IMR-90 (cell line): ENCODE measurements around the gene SENP5. TPM values are rescaled to one million over a fixed set of nuclear protein-coding genes. Genes with fewer than 3 reads are reported as not detected.

ENCODE experiments used
- ATAC-seq: fragments of 200-7000 bp; cut with Tn5 transposase; 2 replicates; pipeline ENCODE4 v1.9.1; 2020; ENCODE audit warnings: low read depth, mild to moderate bottlenecking, moderate library complexity
- BruUV-seq: library from RNA; stranded (reverse); fragments of 400-500 nt; replicated peaks from 2 replicates; lab custom pipeline; 2021; lab: Mats Ljungman, UMichigan
- CTCF ChIA-PET: fragments of 300-600 bp; formaldehyde crosslinking; extraction: SDS; loops from one replicate; lab custom pipeline; 2021; ENCODE audit warnings: antibody characterized with exemption; lab: Yijun Ruan, JAX
- POLR2A ChIA-PET: fragments of 300-600 bp; sonication (Branson Sonifier 250); formaldehyde crosslinking; loops from one replicate; lab custom pipeline; 2022; ENCODE audit warnings: antibody characterized with exemption; ENCODE audit not compliant: unreplicated experiment; lab: Charles Lee
- DNase-seq: peaks from one replicate; pipeline ENCODE4 v3.0.0; 2013
- H2AFZ ChIP-seq: replicated peaks from 2 replicates; pipeline ENCODE3; 2013; ENCODE audit warnings: low read length, mild to moderate bottlenecking; ENCODE audit not compliant: poor library complexity
- H2AK5ac ChIP-seq: 2 replicates; pipeline ENCODE4 v1.6.1; 2013; ENCODE audit warnings: low read depth, low read length, inconsistent platforms
- H2AK9ac ChIP-seq: replicated peaks from 2 replicates; pipeline ENCODE3; 2013; ENCODE audit warnings: mild to moderate bottlenecking, low read depth, low read length, moderate library complexity; ENCODE audit not compliant: poor library complexity
- H2BK120ac ChIP-seq: 2 replicates; pipeline ENCODE4 v1.6.1; 2013; ENCODE audit warnings: low read depth, low read length, inconsistent platforms
- H2BK15ac ChIP-seq: 3 replicates; pipeline ENCODE4 v1.6.1; 2013; ENCODE audit warnings: low read depth, low read length, inconsistent platforms
- H2BK20ac ChIP-seq: 2 replicates; pipeline ENCODE4 v1.6.1; 2013; ENCODE audit warnings: low read depth, mild to moderate bottlenecking, inconsistent platforms, low read length, moderate library complexity
- H2BK5ac ChIP-seq: 2 replicates; pipeline ENCODE4 v1.6.1; 2013; ENCODE audit warnings: mild to moderate bottlenecking, low read depth, low read length, inconsistent platforms; ENCODE audit not compliant: poor library complexity, severe bottlenecking
- H3K14ac ChIP-seq: replicated peaks from 2 replicates; pipeline ENCODE4 v1.6.1; 2013; ENCODE audit warnings: low read depth, low read length, inconsistent platforms
- H3K18ac ChIP-seq: 2 replicates; pipeline ENCODE4 v1.6.1; 2013; ENCODE audit warnings: low read depth, low read length, control low read depth
- H3K23ac ChIP-seq: 2 replicates; pipeline ENCODE4 v1.6.1; 2013; ENCODE audit warnings: low read depth, low read length, inconsistent platforms
- H3K27ac ChIP-seq: 2 replicates; pipeline ENCODE4 v1.5.1; 2013; ENCODE audit warnings: mild to moderate bottlenecking, control low read depth, low read length; ENCODE audit not compliant: insufficient read depth
- H3K27me3 ChIP-seq: 2 replicates; pipeline ENCODE4 v1.6.1; 2013; ENCODE audit warnings: low read length; ENCODE audit not compliant: control insufficient read depth, insufficient read depth
- H3K36me3 ChIP-seq: 2 replicates; pipeline ENCODE4 v1.6.1; 2013; ENCODE audit warnings: low read length, mixed read lengths; ENCODE audit not compliant: control insufficient read depth, insufficient read depth
- H3K4ac ChIP-seq: 2 replicates; pipeline ENCODE4 v1.6.1; 2013; ENCODE audit warnings: low read depth, low read length, inconsistent platforms
- H3K4me1 ChIP-seq: 2 replicates; pipeline ENCODE4 v1.6.1; 2013; ENCODE audit warnings: low read length, mixed read lengths; ENCODE audit not compliant: control insufficient read depth, insufficient read depth
- H3K4me2 ChIP-seq: 2 replicates; pipeline ENCODE4 v1.6.1; 2013; ENCODE audit warnings: low read depth, mild to moderate bottlenecking, control low read depth, low read length, moderate library complexity
- H3K4me3 ChIP-seq: 2 replicates; pipeline ENCODE4 v1.5.1; 2013; ENCODE audit warnings: low read depth, mild to moderate bottlenecking, control low read depth, low read length, moderate library complexity; ENCODE audit not compliant: insufficient read depth
- H3K56ac ChIP-seq: 2 replicates; pipeline ENCODE4 v1.6.1; 2013; ENCODE audit warnings: low read length, inconsistent platforms; ENCODE audit not compliant: insufficient read depth; ENCODE audit errors: extremely low read depth
- H3K79me1 ChIP-seq, 2 experiments: 2 replicates each; pipeline ENCODE4 v1.6.1; 2013; ENCODE audit warnings: low read length in 2 of 2, inconsistent platforms in 1 of 2, low read depth in 1 of 2
- H3K9ac ChIP-seq: 2 replicates; pipeline ENCODE4 v1.6.1; 2013; ENCODE audit warnings: low read depth, low read length, control low read depth
- H3K9me1 ChIP-seq: 2 replicates; pipeline ENCODE4 v1.6.1; 2013; ENCODE audit warnings: low read length, inconsistent platforms; ENCODE audit not compliant: insufficient read depth
- H3K9me3 ChIP-seq: 2 replicates; pipeline ENCODE4 v1.6.1; 2013; ENCODE audit warnings: low read length; ENCODE audit not compliant: control insufficient read depth, insufficient read depth
- H4K20me1 ChIP-seq: 2 replicates; pipeline ENCODE4 v1.6.1; 2013; ENCODE audit warnings: low read length, inconsistent platforms; ENCODE audit not compliant: insufficient read depth
- H4K5ac ChIP-seq: 2 replicates; pipeline ENCODE4 v1.6.1; 2013; ENCODE audit warnings: mild to moderate bottlenecking, low read depth, low read length, control low read depth
- H4K8ac ChIP-seq, 2 experiments: 2 replicates each; pipeline ENCODE4 v1.6.1; 2013; ENCODE audit warnings: low read depth in 2 of 2, low read length in 2 of 2, control low read depth in 1 of 2, inconsistent platforms in 1 of 2
- H4K91ac ChIP-seq: 2 replicates; pipeline ENCODE4 v1.6.1; 2013; ENCODE audit warnings: low read depth, low read length, inconsistent platforms; ENCODE audit not compliant: insufficient read depth
- CEBPB ChIP-seq: IDR thresholded peaks from 2 replicates; pipeline ENCODE4 v1.6.1; 2012; ENCODE audit warnings: low read depth, low read length, improper control_type of control experiment
- CHD1 ChIP-seq: IDR thresholded peaks from 2 replicates; pipeline ENCODE4 v1.6.1; 2012; ENCODE audit warnings: low read depth, low read length, improper control_type of control experiment
- FOS ChIP-seq: fragments of 150-350 bp; IDR thresholded peaks from 2 replicates; pipeline ENCODE4 v1.6.1; 2016; ENCODE audit warnings: low read depth, low read length
- MAFK ChIP-seq: IDR thresholded peaks from 2 replicates; pipeline ENCODE4 v1.6.1; 2012; ENCODE audit warnings: low read depth, low read length, improper control_type of control experiment
- MAZ ChIP-seq: IDR thresholded peaks from 2 replicates; pipeline ENCODE4 v1.6.1; 2012; ENCODE audit warnings: low read depth, mild to moderate bottlenecking, low read length, improper control_type of control experiment, moderate library complexity, borderline replicate concordance
- MXI1 ChIP-seq: IDR thresholded peaks from 2 replicates; pipeline ENCODE4 v1.6.1; 2012; ENCODE audit warnings: low read depth, mild to moderate bottlenecking, low read length, moderate library complexity, borderline replicate concordance
- NFE2L2 ChIP-seq: fragments of 150-350 bp; IDR thresholded peaks from 2 replicates; pipeline ENCODE4 v1.6.1; 2016; ENCODE audit warnings: low read depth, mild to moderate bottlenecking, low read length
- POLR2A ChIP-seq: IDR thresholded peaks from 2 replicates; pipeline ENCODE4 v1.6.1; 2012; ENCODE audit warnings: mild to moderate bottlenecking, low read depth, low read length
- RAD21 ChIP-seq: IDR thresholded peaks from 2 replicates; pipeline ENCODE4 v1.6.1; 2012; ENCODE audit warnings: low read length, improper control_type of control experiment
- RCOR1 ChIP-seq: IDR thresholded peaks from 2 replicates; pipeline ENCODE4 v1.6.1; 2012; ENCODE audit warnings: mild to moderate bottlenecking, low read length, improper control_type of control experiment; ENCODE audit not compliant: insufficient replicate concordance
- RFX5 ChIP-seq: IDR thresholded peaks from 2 replicates; pipeline ENCODE4 v1.8.0; 2012; ENCODE audit warnings: low read depth, mild to moderate bottlenecking, low read length, moderate library complexity
- SMC3 ChIP-seq: fragments of 150-350 bp; IDR thresholded peaks from 2 replicates; pipeline ENCODE4 v1.6.1; 2016; ENCODE audit warnings: low read depth, mild to moderate bottlenecking, antibody characterized with exemption, low read length, moderate library complexity
- WGBS, 2 experiments: methylation state at CpG; one replicate each; pipeline versions ENCODE4 v1.1.5 to v1.1.7; 2013; ENCODE audit warnings: missing lambda C conversion rate in 2 of 2; ENCODE audit not compliant: insufficient read length in 1 of 2; ENCODE audit errors: extremely low coverage in 2 of 2; 5-methylcytosine and 5-hydroxymethylcytosine counted together
- dilution Hi-C: fragments of 300-500 bp; cut with HindIII; formaldehyde crosslinking; loops from one replicate; pipeline ENCODE4 v1.14.3; 2018; ENCODE audit warnings: low sequenced_read_pairs; ENCODE audit not compliant: unreplicated experiment
- in situ Hi-C: fragments of 300-500 bp; cut with MboI; formaldehyde crosslinking; loops from 3 replicates; pipeline ENCODE4 v1.14.3; 2019; ENCODE audit warnings: low sequenced_read_pairs, inconsistent platforms, mixed read lengths
- intact Hi-C: fragments of 100-400 bp; cut with micrococcal nuclease; formaldehyde crosslinking; loops from 2 replicates; pipeline ENCODE4 v1.10.0; 2022
- polyA plus RNA-seq, 3 experiments: library from polyadenylated mRNA; depleted of rRNA; stranded (reverse); fragments of >200 nt; gene quantifications; 2 replicates each; pipeline ENCODE4 v1.2.3, GENCODE V29; 2012; ENCODE audit warnings: low replicate concordance in 1 of 3
- total RNA-seq: library from RNA; depleted of rRNA; stranded (reverse); fragments of >200 nt; gene quantifications from 2 replicates; pipeline ENCODE4 v1.2.3, GENCODE V29; 2012
- TF ChIP-seq, protein P1 (sequence below): fragments of 150-350 bp; IDR thresholded peaks from 2 replicates; pipeline ENCODE4 v1.6.1; 2016; ENCODE audit warnings: low read depth, mild to moderate bottlenecking, low read length, moderate library complexity, borderline replicate concordance
- TF ChIP-seq, protein P2 (sequence below): conservative IDR thresholded peaks from 2 replicates; pipeline ENCODE4 v1.5.1; 2012; ENCODE audit warnings: mild to moderate bottlenecking, low read depth, low read length, improper control_type of control experiment
- TF ChIP-seq, protein P3 (sequence below): fragments of 150-350 bp; IDR thresholded peaks from 2 replicates; pipeline ENCODE4 v1.6.1; 2017; ENCODE audit warnings: mild to moderate bottlenecking, antibody characterized with exemption, low read length, low read depth

SENP5 gene
- total and polyA plus RNA-seq, 2 of the 4 experiments (the other 2 are of a cell fraction), result 7.4 to 44.4 TPM

DNA sequence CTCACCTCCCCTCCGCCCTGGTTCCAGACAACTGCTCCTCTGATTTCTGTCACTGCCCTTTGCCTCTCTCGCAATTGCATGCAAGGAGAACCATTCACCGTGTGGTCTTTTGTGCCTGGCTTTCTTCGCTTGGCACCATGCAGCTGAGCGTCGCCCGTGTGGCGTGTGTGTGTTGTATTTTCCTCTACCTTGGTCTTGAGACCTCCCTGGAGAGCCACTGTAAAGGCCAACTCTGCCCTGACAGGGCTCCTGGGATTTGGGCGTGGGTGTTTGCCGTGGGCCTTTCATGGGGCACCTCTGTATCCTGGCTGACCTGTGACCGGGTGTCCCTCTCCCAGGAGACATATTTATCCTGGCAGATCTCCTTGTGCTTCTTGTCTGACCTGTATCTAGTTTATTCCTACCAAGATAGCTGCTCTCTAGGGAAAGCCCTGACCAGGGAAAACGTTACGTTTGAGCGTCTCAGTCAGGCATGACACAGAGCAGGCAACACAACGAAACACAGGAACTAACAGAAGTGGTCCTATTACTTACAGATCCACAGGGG is 102.9 kb downstream of the SENP5 start:
- H3K4me3 ChIP-seq, result no peak overlapping the region
- H2BK120ac ChIP-seq, result no peak overlapping the region
- POLR2A ChIA-PET, result no interaction called here
- H3K36me3 ChIP-seq, result no peaks in the 10 kb centered on the region
- no peak overlapping the region for H3K56ac ChIP-seq
- no peak overlapping the region for H3K18ac ChIP-seq
- H2AK9ac ChIP-seq, result peak overlapping the region; percentile 72
- DNase-seq (no peak), ATAC-seq (no peak)
- no peak overlapping the region for H2BK15ac ChIP-seq
- dilution Hi-C loops (no loop called here), in situ Hi-C loops (loop anchor here (10.0 to 25.0 kb wide), 2 partner anchors 214 to 358 kb away; no protein-coding TSS in a partner anchor), intact Hi-C loops (loop anchor here (1.0 to 2.0 kb wide), 2 partner anchors 132 to 362 kb away; no protein-coding TSS in a partner anchor)
- H3K79me1 ChIP-seq, result no peaks in the 10 kb centered on the region
- H3K9me1 ChIP-seq, result no peaks in the 10 kb centered on the region
- H3K9me3 ChIP-seq, result no peaks in the 10 kb centered on the region
- H3K23ac ChIP-seq, result no peak overlapping the region
- CTCF ChIA-PET, result no interaction called here
- H3K9ac ChIP-seq, result no peak overlapping the region
- 83% methylated on average over 9 of the region's 15 CpGs; no CpG with 5 or more reads in 1 of the 2 experiments for WGBS, 2 experiments
- H3K27ac ChIP-seq, result no peak overlapping the region
- no TSS peak for BruUV-seq
- TF ChIP-seq FOS, result no peak
- no peak for TF ChIP-seq CHD1
- TF ChIP-seq CEBPB, result no peak
- no peak for TF ChIP-seq MXI1
- TF ChIP-seq SMC3, result no peak
- TF ChIP-seq, protein P1, sequence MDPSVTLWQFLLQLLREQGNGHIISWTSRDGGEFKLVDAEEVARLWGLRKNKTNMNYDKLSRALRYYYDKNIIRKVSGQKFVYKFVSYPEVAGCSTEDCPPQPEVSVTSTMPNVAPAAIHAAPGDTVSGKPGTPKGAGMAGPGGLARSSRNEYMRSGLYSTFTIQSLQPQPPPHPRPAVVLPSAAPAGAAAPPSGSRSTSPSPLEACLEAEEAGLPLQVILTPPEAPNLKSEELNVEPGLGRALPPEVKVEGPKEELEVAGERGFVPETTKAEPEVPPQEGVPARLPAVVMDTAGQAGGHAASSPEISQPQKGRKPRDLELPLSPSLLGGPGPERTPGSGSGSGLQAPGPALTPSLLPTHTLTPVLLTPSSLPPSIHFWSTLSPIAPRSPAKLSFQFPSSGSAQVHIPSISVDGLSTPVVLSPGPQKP, result no peak
- TF ChIP-seq, protein P2, sequence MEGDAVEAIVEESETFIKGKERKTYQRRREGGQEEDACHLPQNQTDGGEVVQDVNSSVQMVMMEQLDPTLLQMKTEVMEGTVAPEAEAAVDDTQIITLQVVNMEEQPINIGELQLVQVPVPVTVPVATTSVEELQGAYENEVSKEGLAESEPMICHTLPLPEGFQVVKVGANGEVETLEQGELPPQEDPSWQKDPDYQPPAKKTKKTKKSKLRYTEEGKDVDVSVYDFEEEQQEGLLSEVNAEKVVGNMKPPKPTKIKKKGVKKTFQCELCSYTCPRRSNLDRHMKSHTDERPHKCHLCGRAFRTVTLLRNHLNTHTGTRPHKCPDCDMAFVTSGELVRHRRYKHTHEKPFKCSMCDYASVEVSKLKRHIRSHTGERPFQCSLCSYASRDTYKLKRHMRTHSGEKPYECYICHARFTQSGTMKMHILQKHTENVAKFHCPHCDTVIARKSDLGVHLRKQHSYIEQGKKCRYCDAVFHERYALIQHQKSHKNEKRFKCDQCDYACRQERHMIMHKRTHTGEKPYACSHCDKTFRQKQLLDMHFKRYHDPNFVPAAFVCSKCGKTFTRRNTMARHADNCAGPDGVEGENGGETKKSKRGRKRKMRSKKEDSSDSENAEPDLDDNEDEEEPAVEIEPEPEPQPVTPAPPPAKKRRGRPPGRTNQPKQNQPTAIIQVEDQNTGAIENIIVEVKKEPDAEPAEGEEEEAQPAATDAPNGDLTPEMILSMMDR, result no peak
- TF ChIP-seq RFX5, result no peak
- TF ChIP-seq POLR2A, result no peak
- TF ChIP-seq MAFK, result no peak
- no peak for TF ChIP-seq RCOR1
- no peak for TF ChIP-seq NFE2L2
- no peak for TF ChIP-seq RAD21
- TF ChIP-seq MAZ, result no peak
- TF ChIP-seq, protein P3, sequence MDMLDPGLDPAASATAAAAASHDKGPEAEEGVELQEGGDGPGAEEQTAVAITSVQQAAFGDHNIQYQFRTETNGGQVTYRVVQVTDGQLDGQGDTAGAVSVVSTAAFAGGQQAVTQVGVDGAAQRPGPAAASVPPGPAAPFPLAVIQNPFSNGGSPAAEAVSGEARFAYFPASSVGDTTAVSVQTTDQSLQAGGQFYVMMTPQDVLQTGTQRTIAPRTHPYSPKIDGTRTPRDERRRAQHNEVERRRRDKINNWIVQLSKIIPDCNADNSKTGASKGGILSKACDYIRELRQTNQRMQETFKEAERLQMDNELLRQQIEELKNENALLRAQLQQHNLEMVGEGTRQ, result no peak
- H4K20me1 ChIP-seq, result no peaks in the 10 kb centered on the region
- H4K8ac ChIP-seq, result no peak overlapping the region
- H3K4me2 ChIP-seq, result no peak overlapping the region
- H3K27me3 ChIP-seq, result peaks cover 33% of the 10 kb centered on the region
- H3K4me1 ChIP-seq, result peaks cover 4% of the 10 kb centered on the region
- peak overlapping the region; percentile 33 for H2AFZ ChIP-seq
- H3K14ac ChIP-seq, result no peak overlapping the region
- no peak overlapping the region for H3K4ac ChIP-seq
- no peak overlapping the region for H2AK5ac ChIP-seq
- no peak overlapping the region for H2BK20ac ChIP-seq
- no peak overlapping the region for H4K5ac ChIP-seq
- H4K91ac ChIP-seq, result no peak overlapping the region
- H2BK5ac ChIP-seq, result no peak overlapping the region
